Neuronal stem cell (in vitro differentiated cells): ENCODE results near the gene TNFAIP8.

ENCODE experiments used
- DNase-seq: peaks from one replicate; pipeline ENCODE4 v3.0.0-alpha.2; 2013; ENCODE audit warnings: low spot score
- H2AFZ ChIP-seq: one replicate; pipeline ENCODE4 v1.6.1; 2013; ENCODE audit warnings: mild to moderate bottlenecking, low read length, inconsistent platforms
- H2AK5ac ChIP-seq: 2 replicates; pipeline ENCODE4 v1.6.1; 2013; ENCODE audit warnings: low read depth, mild to moderate bottlenecking, inconsistent platforms, low read length, moderate library complexity, mixed read lengths
- H2BK120ac ChIP-seq: 2 replicates; pipeline ENCODE4 v1.6.1; 2013; ENCODE audit warnings: low read depth, mild to moderate bottlenecking, inconsistent platforms, low read length, moderate library complexity, mixed read lengths
- H2BK12ac ChIP-seq: one replicate; pipeline ENCODE4 v1.6.1; 2013; ENCODE audit warnings: low read length, inconsistent platforms
- H2BK15ac ChIP-seq: 2 replicates; pipeline ENCODE4 v1.6.1; 2013; ENCODE audit warnings: mild to moderate bottlenecking, low read length, inconsistent platforms, mixed read lengths
- H2BK5ac ChIP-seq: one replicate; pipeline ENCODE4 v1.6.1; 2013; ENCODE audit warnings: inconsistent platforms, mild to moderate bottlenecking, low read length, moderate library complexity
- H3K14ac ChIP-seq: one replicate; pipeline ENCODE4 v1.6.1; 2013; ENCODE audit warnings: low read length, inconsistent platforms
- H3K18ac ChIP-seq: 2 replicates; pipeline ENCODE4 v1.6.1; 2013; ENCODE audit warnings: low read length, inconsistent platforms
- H3K23ac ChIP-seq: 2 replicates; pipeline ENCODE4 v1.6.1; 2013; ENCODE audit warnings: low read depth, mild to moderate bottlenecking, mixed read lengths, low read length, inconsistent platforms; ENCODE audit not compliant: poor library complexity
- H3K27ac ChIP-seq: replicated peaks from 3 replicates; pipeline ENCODE4 v1.5.1; 2013; ENCODE audit warnings: low read length, inconsistent platforms
- H3K27me3 ChIP-seq, 3 experiments: 2 replicates each; pipeline ENCODE4 v1.6.1; 2013; ENCODE audit warnings: low read length in 3 of 3, mild to moderate bottlenecking in 2 of 3, inconsistent platforms in 1 of 3, low read depth in 1 of 3, mixed read lengths in 1 of 3, moderate library complexity in 1 of 3; ENCODE audit not compliant: control insufficient read depth in 3 of 3, insufficient read depth in 3 of 3
- H3K36me3 ChIP-seq, 2 donors: replicated peaks in 1 of 2; 2 replicates each; pipeline ENCODE4 v1.6.1; 2013; ENCODE audit warnings: low read length in 2 of 2; ENCODE audit not compliant: control insufficient read depth in 2 of 2, insufficient read depth in 2 of 2
- H3K4ac ChIP-seq: 2 replicates; pipeline ENCODE4 v1.6.1; 2013; ENCODE audit warnings: inconsistent platforms, mild to moderate bottlenecking, low read length, moderate library complexity
- H3K4me1 ChIP-seq, 2 donors: 1 replicate in 1 of 2; 2 replicates in 1 of 2; pipeline ENCODE4 v1.6.1; 2013; ENCODE audit warnings: low read length in 2 of 2, low read depth in 1 of 2; ENCODE audit not compliant: control insufficient read depth in 2 of 2, insufficient read depth in 1 of 2
- H3K4me2 ChIP-seq: one replicate; pipeline ENCODE4 v1.6.1; 2013; ENCODE audit warnings: mild to moderate bottlenecking, low read length, inconsistent platforms; ENCODE audit not compliant: insufficient read depth, poor library complexity, severe bottlenecking
- H3K4me3 ChIP-seq, 2 donors: 2 replicates each; pipeline ENCODE4 v1.5.1; 2013; ENCODE audit warnings: low read length in 2 of 2, mild to moderate bottlenecking in 2 of 2, inconsistent platforms in 1 of 2, moderate library complexity in 1 of 2
- H3K79me1 ChIP-seq: one replicate; pipeline ENCODE4 v1.6.1; 2013; ENCODE audit warnings: low read depth, mild to moderate bottlenecking, inconsistent platforms, low read length, moderate library complexity
- H3K9ac ChIP-seq: one replicate; pipeline ENCODE4 v1.6.1; 2013; ENCODE audit warnings: mild to moderate bottlenecking, low read depth, low read length, inconsistent platforms; ENCODE audit not compliant: poor library complexity
- H3K9me3 ChIP-seq, 2 donors: replicated peaks in 1 of 2; 2 replicates each; pipeline versions ENCODE3 to v1.6.1; 2013; ENCODE audit warnings: low read length in 2 of 2, mild to moderate bottlenecking in 2 of 2, inconsistent platforms in 1 of 2, low read depth in 1 of 2, mixed read lengths in 1 of 2, moderate library complexity in 1 of 2; ENCODE audit not compliant: control insufficient read depth in 2 of 2, insufficient read depth in 1 of 2
- H4K8ac ChIP-seq: one replicate; pipeline ENCODE4 v1.6.1; 2013; ENCODE audit warnings: low read depth, mild to moderate bottlenecking, inconsistent platforms, low read length, moderate library complexity
- H4K91ac ChIP-seq: one replicate; pipeline ENCODE4 v1.6.1; 2013; ENCODE audit warnings: low read length, low read depth, mild to moderate bottlenecking, inconsistent platforms; ENCODE audit not compliant: poor library complexity
- WGBS, 2 donors: extraction: QIAGEN DNeasy Blood & Tissue Kit; methylation state at CpG; one replicate each; pipeline ENCODE4 v1.1.7; 2013; ENCODE audit warnings: missing lambda C conversion rate in 2 of 2, mixed read lengths in 1 of 2; ENCODE audit not compliant: insufficient read length in 2 of 2, insufficient replicate concordance in 1 of 2; ENCODE audit errors: extremely low coverage in 2 of 2; 5-methylcytosine and 5-hydroxymethylcytosine counted together

TNFAIP8 gene

DNA sequence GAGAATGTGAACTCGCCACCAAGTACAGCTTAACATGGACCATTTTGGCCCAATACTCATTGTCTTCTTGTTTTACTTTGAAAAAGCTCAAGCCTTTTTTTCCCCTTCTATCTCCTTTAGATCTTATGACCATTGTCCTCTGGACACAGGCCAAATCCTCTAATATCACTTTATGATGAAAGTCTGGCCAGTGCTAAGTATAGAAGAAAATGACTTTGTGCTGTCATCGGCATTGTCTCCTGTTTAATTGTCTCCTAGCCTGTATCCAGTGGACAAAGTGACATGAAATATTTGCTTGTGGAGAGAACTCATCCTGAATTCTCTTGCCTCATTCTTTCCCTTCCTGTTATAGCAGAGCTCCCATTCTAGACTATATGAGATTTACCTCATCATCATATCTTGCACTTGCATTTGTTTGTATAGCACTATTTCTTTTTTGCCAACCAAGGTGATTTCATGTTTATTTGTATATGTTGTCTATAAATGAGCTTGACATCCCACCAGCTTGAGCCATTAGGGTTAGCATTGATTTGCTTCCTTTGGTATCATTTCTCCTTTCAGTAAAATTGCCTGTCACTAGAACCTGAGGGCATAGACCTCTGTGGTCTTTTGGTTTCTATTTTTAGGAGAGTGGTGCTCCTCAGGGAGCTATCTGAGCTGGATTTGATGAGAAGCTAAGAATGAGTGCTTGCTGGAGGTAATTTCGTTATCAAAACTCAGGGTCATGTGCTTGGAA lies 18.8 kb upstream of the TNFAIP8 start:
- Histone ChIP-seq H3K23ac (no peak overlapping the region), H3K9ac (no peak overlapping the region), H3K79me1 (no peaks in the 10 kb centered on the region), H3K18ac (no peak overlapping the region), H2AK5ac (no peak overlapping the region), H3K4me3 (no peak overlapping the region), H3K27ac (no peak overlapping the region), H2BK5ac (no peak overlapping the region), H3K27me3 (no peaks in the 10 kb centered on the region), H4K91ac (no peak overlapping the region), H2AFZ (no peak overlapping the region), H3K9me3 (no peaks in the 10 kb centered on the region), H2BK15ac (no peak overlapping the region), H3K14ac (no peak overlapping the region), H3K36me3 (no peaks in the 10 kb centered on the region), H3K4me1 (no peaks in the 10 kb centered on the region), H3K4me2 (no peak overlapping the region), H2BK12ac (no peak overlapping the region), H4K8ac (no peak overlapping the region), H3K4ac (no peak overlapping the region), H2BK120ac (no peak overlapping the region)
- WGBS, 2 donors, result no CpG with 5 or more reads among the region's 3 CpGs
- DNase-seq, result no peak

- Histone ChIP-seq H3K9me3 (no peaks in the 10 kb centered on the region), H3K18ac (no peak overlapping the region), H3K27me3 (no peaks in the 10 kb centered on the region), H3K9ac (no peak overlapping the region), H2AFZ (no peak overlapping the region), H3K79me1 (no peaks in the 10 kb centered on the region), H3K4ac (no peak overlapping the region), H4K91ac (no peak overlapping the region), H3K23ac (no peak overlapping the region), H3K36me3 (no peaks in the 10 kb centered on the region), H2BK5ac (no peak overlapping the region), H2BK15ac (no peak overlapping the region), H3K27ac (no peak overlapping the region), H3K14ac (no peak overlapping the region), H3K4me2 (no peak overlapping the region), H2BK120ac (no peak overlapping the region), H2AK5ac (no peak overlapping the region), H2BK12ac (no peak overlapping the region), H4K8ac (no peak overlapping the region), H3K4me1 (no peaks in the 10 kb centered on the region), H3K4me3 (no peak overlapping the region)
- no peak for DNase-seq
- WGBS, 2 donors, result no CpG with 5 or more reads among the region's 4 CpGs
These were observed 17.4 kb upstream of the TNFAIP8 start for GRCh38 chr5:119338326-119338946.

DNA sequence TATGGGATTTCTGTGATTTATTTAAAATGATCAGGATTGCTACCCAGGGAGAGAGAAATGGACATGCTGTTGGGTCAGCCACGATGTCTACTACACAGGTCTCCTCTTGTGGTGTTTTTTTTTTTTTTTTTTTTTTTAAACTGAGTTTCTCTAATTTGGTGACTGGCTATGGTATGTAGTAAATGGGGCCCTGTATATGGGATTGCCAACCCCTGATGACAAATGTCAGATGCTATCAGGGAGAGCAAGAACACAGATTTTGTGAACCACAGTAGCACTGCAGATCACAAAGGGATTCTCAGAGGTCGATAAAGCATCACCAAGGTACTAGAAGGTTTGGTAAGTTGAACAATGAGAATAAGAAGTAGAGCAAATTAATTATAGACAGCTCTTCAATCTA lies 16.5 kb upstream of the TNFAIP8 start:
- Histone ChIP-seq H3K18ac (no peak overlapping the region), H3K23ac (no peak overlapping the region), H4K91ac (no peak overlapping the region), H2BK120ac (no peak overlapping the region), H3K27ac (no peak overlapping the region), H3K27me3 (no peaks in the 10 kb centered on the region), H2BK5ac (no peak overlapping the region), H3K79me1 (no peaks in the 10 kb centered on the region), H3K4ac (no peak overlapping the region), H3K36me3 (no peaks in the 10 kb centered on the region), H3K4me1 (peaks cover 0 to 3% of the 10 kb centered on the region in 2 donors), H3K4me2 (no peak overlapping the region), H2BK15ac (no peak overlapping the region), H4K8ac (no peak overlapping the region), H2AFZ (no peak overlapping the region), H3K14ac (no peak overlapping the region), H3K9ac (no peak overlapping the region), H3K9me3 (no peaks in the 10 kb centered on the region), H3K4me3 (no peak overlapping the region), H2AK5ac (no peak overlapping the region), H2BK12ac (no peak overlapping the region)
- WGBS, 2 donors, result no CpG with 5 or more reads among the region's 2 CpGs
- no peak for DNase-seq

DNA sequence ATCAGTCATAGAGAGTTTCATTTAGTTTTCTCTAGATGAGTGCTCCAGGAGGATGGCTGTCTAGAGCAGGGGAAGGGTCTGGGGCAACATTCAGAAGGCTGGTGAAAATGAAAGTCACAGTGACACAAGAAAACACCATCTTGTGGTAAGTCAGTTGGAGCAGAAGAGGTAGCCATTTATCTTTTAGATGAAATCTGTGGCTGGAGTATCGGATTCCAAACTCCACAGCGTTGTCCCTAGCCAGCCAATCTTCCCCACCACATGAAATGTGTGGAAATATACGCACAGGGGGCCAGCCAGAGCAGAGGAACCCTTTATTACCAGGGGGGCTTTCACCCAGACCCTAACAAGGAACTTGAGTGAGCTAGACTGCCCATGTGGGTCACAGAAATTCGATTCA lies 15.9 kb upstream of the TNFAIP8 start:
- H2BK120ac ChIP-seq, result no peak overlapping the region
- WGBS, 2 donors, result no CpG with 5 or more reads among the region's 4 CpGs
- H2BK5ac ChIP-seq, result no peak overlapping the region
- no peak overlapping the region for H3K4me2 ChIP-seq
- no peak overlapping the region for H3K27ac ChIP-seq
- no peaks in the 10 kb centered on the region for H3K36me3 ChIP-seq
- no peak overlapping the region for H3K23ac ChIP-seq
- no peak overlapping the region for H2BK15ac ChIP-seq
- no peaks in the 10 kb centered on the region for H3K27me3 ChIP-seq
- H3K4ac ChIP-seq, result no peak overlapping the region
- H3K9ac ChIP-seq, result no peak overlapping the region
- no peak overlapping the region for H2AK5ac ChIP-seq
- no peaks in the 10 kb centered on the region for H3K79me1 ChIP-seq
- H2AFZ ChIP-seq, result no peak overlapping the region
- H3K4me3 ChIP-seq, result no peak overlapping the region
- H4K8ac ChIP-seq, result no peak overlapping the region
- peaks cover 0 to 4% of the 10 kb centered on the region in 2 donors for H3K4me1 ChIP-seq
- no peak overlapping the region for H3K14ac ChIP-seq
- DNase-seq, result no peak
- H3K9me3 ChIP-seq, result no peaks in the 10 kb centered on the region
- no peak overlapping the region for H4K91ac ChIP-seq
- H2BK12ac ChIP-seq, result no peak overlapping the region
- H3K18ac ChIP-seq, result no peak overlapping the region
